ENCODE measurements around the gene NT5C3B.

The NT5C3B gene

DNA sequence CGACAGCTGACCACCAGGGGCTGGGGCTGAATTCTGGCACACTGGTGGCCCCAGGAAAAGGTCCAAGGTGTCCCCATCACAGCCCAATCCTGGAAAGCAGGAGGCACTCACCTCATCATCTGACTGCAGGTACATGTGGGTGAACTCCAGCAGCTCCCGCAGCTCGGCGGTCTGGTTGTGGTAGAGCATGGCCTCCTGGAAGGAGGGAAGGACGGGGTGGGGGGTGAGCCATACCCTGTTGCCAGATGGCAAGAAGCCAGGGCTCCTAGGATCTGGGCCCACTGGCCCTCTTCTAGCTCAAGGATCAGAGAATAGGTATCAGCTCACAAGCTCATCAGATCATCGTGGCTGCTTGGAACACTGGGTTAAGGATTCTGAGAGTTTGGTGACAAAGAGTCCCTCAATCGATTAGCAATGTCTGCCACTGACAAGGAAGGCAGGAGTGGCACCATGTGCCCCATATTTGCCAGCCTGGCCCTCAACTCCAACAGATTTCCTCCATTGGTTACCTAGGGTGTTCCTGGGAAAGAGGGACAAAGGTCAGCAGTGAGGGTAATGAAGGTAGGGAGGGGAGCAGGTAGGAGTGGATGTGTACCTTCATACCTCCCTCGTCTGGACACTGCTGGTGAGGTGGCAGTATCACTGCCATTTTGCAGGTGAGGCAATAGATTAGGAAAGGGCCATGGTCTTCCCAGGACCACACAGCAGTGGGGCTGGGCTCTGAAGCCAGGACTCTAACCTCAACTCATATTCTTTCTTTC is 29.2 kb downstream of the NT5C3B start:
- no peak for DNase-seq

DNA sequence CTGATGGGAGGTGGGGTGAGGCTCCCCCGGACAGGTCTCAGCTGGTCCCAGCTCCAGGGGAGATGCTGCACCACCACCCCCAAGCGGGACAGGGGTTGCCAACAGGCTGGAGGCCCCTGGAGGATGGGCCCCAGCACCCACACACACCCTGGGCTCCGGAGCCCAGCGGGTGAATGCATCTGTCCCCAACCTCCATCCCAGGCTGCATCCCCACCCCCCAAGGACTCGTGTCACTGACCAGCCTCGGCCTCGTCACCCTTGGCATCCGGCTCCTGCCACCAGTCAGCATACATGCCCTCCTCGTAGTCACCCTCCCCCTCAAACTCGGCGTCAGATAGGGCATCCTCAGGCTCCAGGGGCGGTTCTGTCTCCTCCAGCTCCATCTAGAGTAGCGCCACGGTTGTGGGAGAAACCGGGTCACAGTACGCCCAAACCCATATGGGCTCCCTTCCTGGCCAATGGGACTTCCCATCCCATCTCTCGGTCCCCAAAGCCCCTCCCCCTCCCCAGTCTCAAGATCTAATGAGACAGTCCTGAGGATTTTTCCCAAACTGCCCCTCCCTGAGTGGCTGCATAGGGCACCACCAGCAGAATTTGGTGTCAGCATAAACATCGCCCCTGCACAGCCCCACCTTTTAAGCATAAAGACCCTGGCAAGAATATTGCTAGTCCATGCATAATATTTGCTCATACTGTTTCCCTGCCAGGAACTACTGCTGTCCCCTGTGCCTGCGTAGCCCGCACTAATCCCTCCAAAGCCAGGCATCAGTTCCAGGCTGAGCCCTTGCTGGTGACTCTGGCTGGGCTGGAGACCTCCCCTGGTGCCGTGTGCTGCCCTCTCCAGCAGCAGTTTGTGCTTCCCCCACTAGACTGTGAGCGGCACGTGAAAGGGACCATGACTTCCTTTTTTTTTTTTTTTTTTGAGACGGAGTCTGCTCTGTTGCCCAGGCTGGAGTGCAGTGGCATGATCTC is 32.7 kb downstream of the NT5C3B start:
- peak in 1 of 2 experiments; percentile 21 for DNase-seq

DNA sequence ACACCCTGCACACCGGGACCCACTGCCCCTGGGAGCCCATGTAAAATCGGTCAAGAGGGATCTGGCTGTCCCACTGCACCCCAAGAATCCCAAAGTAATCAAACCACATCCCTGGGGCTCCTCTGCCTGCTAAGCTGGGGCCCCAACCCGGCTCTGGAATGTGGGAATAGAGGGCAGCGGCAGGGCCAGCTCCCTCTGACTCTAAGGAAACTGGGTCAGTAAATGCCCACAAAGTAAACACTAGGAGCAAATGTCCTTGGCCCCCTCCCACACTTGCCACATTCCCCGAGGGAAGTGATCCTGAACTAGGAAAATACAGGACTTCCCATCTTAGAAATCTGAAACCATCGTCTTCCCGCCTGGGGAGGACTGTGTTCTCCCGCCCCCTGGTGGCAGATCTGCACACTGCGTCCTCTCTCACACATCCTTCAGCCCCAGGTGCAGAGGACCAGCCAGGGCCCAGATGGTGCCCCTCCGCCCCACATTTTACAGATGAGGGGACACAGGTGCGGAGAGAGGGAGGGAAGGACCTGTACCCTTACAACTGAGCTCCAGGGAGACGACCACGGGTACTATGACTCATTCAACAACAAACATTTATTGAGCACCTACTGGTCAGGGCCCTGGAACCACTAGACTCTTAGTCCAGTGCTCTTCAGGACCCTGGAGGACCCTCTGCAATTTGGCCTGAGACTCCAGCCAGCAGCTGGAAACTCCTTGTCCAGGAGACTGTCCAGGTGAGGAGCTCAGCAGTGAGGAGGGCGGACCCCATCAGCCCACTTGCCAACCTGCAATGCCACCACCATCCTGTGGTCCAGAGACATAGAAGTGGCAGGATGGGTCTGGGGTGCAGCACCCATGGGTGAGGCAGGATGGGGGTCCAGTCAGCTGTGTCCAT is 34.4 kb downstream of the NT5C3B start:
- peak in 1 of 2 experiments; percentile 67 for DNase-seq

DNA sequence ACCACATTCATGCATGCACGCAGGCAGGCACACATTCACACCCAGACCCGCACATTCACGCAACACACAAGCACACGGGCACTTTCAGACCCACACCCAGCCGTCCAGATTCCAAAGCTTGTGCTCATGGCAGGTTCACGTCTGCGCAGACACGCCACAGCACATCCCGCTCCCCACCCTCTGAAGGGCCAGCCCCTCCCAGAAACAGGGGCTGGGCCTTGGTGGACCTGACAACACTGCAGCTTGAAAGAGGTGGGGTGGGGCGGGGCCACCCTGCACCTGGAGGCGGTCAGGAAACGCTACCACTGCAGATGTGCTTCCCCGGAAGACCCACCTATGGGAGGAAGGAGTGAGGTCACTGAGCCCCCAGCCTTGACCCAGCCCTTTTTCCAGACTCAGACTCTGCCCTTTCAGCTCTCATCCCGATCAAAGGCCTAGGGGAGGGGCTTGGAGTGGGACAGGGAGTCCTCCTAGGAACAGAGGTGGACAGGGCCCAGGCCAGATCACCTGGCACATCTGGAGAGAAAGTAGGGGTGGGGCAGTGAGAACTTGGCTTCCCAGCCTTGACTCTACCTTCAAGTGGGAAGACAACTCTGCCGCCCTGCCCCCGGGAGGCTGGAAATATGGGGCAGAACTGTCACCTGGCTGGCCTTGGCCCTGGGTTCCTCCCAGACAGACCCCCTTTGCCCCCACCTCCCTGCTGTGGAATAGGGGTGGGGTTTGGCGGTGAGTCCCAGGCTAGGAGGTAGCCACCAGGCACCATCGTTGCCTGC is 35.2 kb downstream of the NT5C3B start:
- DNase-seq: no peak

DNA sequence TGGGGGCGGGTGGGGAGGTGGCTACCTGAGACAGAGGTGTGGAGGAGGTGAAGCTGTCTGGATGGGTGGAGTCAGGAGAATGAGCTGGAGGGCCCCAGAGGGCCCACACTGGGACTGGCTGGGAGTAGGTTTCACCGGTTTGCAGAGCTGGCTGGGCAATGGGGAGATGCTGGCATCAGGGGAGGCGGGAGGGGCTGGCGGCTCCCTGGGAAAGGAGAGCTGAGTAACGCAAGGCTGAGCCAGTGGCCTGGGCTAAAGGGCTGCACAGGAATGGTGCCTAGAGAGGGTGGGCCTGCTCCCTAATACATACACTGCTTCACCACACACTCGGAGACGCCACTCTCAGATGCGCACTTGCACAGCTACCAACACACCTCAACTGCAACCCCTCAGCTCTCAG is 36.7 kb downstream of the NT5C3B start:
- DNase-seq: no peak

DNA sequence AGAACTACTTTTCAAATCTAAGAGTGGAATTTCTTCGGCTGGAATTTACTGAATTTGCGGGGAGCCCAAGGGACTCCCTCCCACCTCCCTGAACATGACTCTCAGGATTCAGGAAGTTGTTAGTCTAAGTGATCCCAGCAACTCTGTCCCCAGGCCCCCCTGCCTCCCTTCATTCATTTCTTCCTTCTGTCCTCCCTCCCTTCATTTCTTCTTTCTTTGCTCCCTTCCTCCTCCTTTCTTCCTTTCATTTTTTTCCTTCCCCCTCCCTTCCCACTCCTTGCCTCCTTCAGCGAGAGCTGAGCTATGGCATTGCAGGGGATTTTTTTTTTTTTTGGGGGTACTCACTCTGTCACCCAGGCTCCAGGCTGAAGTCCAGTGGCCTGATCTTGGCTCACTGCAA is 38.7 kb downstream of the NT5C3B start:
- no peak for DNase-seq

DNA sequence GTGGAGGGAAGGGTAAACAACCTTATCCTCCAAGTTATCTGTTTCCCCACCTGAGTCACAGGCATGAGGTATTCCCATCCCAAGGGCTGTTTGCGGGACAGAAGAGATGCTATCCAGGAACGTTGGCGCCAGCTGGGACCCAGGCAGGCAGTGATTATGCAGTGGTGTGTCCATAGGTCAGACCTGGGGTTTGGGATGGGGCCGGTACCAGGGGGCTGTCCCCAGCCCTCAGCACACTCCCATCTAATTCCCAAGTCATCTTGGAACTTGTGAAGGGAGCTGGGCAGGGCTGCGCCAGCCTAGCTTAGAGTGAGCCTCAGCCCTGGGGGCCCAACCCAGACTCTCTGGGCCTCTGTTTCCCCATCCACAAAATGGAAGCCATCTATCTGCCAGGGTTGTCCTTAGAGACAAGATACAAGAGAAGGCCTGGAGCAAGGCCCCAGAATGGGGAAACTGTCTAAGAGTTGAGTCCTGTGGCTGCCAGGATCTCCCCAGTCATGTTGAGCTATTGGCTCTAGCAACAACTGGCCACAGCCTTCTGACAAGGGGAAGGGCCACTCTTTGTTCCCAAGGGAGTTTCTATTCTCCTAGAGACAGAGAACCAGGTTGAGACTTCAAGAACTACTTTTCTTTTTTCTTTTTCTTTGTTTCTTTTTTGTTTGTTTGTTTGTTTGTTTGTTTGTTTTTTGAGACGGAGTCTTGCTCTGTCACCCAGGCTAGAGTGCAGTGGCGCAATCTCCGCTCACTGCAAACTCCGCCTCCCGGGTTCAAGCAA is 39.7 kb downstream of the NT5C3B start:
- DNase-seq: no peak

DNA sequence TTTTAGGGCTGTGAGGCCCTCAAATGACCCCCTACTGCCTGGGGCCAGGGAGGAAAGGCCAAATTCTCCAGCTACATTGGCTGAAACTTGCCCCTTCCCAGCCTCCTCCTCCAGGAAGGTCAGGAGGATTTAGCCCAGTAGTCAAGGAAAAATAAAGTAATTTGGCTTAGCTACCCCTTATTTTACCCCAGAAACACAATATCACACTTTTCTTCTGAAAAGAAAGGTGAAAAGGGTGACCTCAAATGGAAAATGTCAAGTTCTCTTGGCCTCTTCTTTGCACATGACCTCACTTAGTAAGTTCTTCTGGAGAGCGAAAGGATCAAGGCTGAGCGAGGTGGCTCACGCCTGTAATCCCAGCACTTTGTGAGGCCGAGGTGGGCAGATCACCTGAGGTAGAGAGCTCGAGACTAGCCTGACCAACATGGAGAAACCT is 41.5 kb downstream of the NT5C3B start:
- DNase-seq: no peak

DNA sequence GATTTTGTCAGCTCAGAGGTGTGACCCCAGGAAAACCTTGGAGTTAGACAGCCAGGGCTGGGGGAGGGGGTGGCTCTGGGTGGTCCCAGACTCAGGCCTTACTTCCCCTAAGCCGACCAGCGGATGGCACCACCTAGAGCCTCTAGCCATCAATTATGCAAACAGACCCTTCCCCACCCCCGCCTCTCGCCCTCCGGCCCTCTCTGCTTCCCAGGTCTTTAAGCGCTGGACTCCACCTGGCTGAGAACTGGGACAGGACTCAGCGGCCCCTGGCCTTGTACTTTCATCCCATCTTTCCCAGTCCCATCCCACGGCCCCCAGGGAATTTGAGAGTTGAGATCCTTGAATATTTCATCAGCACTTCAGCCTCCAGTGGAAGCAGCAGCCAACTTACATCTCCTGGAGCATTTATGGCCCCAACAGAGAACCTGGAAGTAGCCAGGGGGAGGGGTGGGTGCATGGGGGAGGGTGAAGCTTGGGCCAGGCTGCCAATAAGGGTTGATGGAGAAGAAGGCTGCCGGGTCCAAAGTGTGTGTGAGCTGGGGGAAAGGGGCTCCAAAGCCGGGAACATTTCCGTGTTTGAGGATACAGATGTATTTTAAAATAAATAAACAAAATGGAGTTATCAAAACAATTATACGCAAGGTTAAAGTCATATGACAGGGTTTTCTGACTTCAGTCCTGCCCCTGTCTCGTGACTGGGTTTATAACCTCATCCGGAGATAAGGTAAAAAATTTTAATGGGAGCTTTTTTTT is 42.1 kb downstream of the NT5C3B start:
- peak in 1 of 2 experiments; percentile 7 for DNase-seq

DNA sequence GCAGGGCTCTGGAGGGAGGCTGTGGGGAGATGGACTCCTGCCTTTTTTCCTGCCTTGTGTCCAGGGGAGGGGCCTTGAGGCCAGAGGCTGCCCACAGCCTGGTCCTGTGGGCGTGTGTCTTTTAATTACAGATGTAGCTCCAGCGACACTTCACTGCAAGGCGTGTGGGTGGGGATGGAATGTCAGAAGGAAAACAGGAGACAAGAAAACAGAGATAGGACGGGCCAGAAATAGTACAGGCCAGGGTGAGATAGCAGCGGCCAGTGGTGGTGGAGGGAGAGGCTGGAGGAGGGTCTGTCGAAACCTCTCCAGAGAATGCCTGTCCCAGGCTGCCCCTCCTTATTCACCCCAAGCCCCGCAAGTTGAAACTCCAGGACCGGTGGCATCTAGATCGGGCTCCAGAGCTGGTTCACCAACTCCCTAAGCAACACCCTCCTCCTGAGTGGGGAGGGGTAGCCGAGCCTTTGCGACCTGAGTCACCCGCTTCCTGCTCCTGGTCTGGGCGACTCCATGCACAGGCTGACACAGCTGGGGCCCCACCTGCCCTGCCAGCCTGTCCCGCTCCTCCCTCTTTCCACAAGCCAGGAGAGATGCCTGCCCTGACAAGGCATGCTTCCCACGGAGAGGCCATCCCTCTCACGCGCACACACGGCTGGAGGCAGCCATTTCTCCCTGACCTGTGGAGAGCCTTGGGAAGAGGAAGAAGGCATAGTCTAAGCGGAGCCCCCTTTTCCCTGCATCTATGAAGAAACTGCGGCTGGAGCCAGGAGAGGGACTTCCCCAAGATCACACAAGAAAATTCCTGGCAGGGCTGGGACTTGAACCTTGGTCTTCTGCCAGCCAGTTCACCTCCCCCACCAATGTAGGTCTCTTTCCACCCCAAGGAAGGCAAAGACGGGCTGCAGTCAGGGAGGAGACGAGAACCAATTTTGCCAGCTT is 42.9 kb downstream of the NT5C3B start:
- no peak for DNase-seq

DNA sequence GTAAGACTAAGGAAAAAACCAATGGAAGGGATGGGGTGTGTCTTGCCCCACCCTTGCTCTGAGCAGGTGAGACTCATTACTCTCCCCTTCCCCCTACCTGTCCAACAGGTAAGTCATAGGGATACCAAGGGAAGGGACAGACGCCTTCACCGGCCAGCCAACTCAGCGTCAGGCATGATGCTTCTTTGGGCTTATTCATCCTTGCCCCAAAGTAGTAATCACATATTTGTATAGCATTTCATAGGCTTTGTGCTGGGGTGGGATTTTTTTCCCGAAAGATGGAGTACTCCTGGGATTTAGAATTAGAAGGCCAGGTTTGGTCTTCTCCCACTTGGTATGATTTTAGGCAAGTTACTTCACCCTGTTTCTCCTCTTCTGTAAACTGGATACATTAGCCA is 49.0 kb downstream of the NT5C3B start:
- no peak for DNase-seq

DNA sequence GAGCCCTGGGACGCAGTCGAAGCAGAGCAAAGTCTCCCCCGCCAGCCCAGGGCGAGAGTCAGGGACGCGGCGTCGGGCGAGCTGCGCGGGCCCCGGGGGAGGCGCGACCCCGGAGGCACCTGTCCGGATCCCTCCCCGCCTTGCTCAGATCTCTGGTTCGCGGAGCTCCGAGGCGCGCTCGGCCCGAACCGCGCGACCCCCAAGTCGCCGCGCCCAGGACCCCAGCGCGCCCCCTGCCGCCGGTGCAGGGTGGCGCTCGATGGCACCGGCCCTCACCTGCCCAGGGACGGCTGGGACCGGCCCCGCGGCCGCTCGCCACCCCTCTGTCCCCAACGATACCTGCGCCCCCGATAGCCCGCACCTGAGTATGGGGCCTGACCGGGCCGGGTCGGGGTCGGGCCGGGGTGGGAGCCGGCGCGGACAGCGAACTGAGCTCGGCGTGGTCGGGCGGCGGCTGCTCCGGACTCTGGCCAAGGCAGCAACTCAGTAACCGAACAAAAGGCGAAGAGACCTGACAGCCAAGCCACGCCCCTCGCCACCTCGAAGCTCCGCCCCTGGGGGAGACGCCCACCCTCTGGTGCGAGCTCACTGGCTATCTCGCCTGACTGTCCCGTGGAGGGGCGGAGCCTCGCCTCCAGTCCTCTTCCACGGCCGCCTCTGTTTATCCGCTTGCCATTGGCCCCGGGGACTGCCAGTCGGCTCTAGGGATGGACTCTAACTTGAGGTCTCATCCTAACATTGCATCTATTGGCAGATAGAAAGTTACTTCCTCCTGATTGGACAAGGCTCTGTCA is 49.6 kb downstream of the NT5C3B start, which contains the start of gene JUP:
Gene JUP, minus strand, starts transcription at position 485 of the 794 bp plus-strand sequence. CDS start 14,857 bp downstream, outside the sequence.
- DNase-seq: peak; percentile 91 to 97

DNA sequence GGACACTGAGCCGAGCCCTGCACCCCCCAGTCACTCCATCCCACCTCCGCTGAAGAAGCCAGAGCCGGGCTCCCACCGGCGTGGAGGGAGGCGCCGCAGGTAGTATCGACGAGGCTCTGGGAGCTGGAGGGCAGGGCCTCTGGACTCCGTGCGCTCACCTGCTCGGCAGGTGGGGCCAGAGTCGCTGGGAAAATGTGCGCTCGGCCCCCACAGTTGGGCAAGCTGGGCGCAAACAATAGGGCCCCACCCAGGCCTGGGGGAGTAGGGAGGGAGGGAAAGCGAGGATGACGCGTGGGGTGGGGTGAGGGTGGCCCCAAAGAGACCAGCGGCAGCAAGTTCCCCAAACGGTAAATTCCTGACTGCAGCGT is 50.2 kb downstream of the NT5C3B start:
- DNase-seq: no peak

DNA sequence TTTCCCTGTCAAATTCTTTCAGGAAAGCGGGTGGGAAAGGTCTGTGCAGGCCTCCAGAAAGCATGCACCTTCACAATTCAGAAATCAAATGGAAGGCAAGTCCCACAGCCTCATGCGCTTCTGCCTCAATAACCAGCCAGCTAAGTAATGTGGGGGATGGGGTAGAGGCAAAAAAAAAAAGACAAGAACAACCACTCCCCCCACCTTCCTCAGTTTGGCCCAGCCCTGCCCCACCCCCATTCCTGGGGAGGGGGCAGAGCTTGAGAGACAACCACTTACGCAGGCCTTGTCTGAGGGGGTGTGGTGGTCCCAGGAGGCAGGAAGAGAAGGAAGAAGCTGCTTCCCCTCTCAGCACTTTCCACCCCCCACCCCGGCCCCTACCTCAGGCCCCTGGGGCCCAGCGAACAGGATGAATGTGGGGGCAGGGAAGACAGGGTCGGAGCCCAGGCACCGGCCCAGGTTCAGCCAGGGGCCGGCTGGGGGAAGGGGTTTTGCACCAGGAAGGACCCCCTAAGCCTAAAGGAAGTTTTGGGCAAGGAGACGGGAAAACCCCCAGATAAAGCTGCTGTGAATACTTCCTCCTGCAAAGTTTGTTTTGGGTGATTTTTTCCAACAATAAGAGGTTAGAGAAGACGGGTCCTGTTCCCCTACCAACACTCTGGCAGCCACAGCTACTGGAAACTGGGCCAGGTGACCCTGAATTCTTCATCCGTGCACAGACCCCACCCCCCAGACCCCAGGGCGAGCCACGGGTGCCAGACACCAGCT is 50.8 kb downstream of the NT5C3B start:
- no peak for DNase-seq

DNA sequence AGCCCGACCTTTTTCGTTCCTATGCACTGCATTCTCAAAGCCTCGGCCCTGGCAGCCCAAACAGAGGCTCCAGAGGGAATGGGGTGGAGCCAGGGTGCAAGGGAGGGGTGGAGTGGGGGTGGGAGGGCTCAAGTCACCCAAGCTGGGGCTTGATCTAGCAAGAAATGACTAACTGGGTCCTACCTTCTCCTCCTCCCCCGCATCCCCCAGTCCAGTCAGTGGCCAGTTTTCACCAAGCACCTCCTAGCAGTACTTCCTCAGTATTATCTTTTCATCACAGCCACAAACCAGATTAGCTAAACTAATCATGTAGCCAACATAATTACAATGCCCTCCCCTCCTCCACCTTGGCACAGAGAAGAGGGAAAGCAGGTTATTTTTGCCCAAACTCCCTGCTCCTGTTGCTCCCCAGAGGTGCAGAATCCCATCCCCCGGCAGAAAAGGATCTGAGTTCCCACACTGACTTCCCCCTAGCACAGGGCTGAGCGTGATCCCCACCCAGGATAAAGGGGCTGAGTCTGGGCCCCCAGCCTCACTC is 51.8 kb downstream of the NT5C3B start:
- no peak for DNase-seq

DNA sequence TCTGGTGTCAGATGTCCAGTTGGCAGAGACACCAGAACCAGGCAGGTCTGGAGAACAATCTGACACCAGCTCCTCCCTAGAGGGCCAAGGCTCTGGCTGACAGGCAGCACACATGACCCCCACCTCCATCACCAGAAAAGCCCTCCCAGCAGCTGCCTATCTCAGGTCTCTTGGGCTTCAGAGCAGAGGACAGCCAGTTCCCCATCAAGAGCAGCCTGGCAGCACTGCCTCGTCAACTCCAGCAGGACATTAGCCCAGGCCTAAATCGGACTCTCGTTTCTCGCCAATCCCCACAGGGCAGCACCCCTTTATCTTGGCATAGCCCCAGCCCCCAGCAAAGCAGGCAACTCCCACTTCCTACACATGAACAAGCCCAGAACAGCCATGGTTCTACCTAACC is 53.9 kb downstream of the NT5C3B start:
- no peak for DNase-seq

Data from NCI-H446 (cell line).